Measurements from ENCODE around the gene AFF1. TPM values are rescaled to one million over a fixed set of nuclear protein-coding genes. Genes with fewer than 3 reads are reported as not detected.

Gene AFF1
- polyA plus RNA-seq, 1 donor (not counting 4 experiments of a cell fraction or from before 2014, with no cell fraction given) = 14.4 TPM

GRCh38 chr4:86944964-86945781, 10.4 kb downstream of the AFF1 start:
- TF ChIP-seq EZH2 (IDR thresholded peaks at IDR 0.05; ENCODE audit: low read length) (no peak), CTCF (optimal IDR thresholded peaks at IDR 0.05 in 1 of 3, IDR thresholded peaks at IDR 0.05 in 1 of 3, conservative IDR thresholded peaks at IDR 0.05 in 1 of 3; ENCODE audit: extremely low read depth in 1 of 3, insufficient read depth in 2 of 3, low read length in 3 of 3) (no peak)
- FAIRE-seq (no peak), DNase-seq (ENCODE audit: low read depth, low spot score) (no peak)
- no peak overlapping the region for H3K4me3 ChIP-seq (ENCODE audit: control insufficient read depth in 2 of 3, extremely low read depth in 1 of 3, insufficient read depth in 2 of 3, low read depth in 1 of 3, low read length in 3 of 3)
- H3K4me1 ChIP-seq (ENCODE audit: control insufficient read depth, extremely low read depth, insufficient read depth, low read length) = peaks cover 11% of the 10 kb centered on the region
- H3K36me3 ChIP-seq (ENCODE audit: control insufficient read depth in 2 of 2, extremely low read depth in 1 of 2, insufficient read depth in 2 of 2, low read length in 2 of 2) = peaks cover 1 to 4% of the 10 kb centered on the region in 2 experiments
- no peaks in the 10 kb centered on the region for H3K9me1 ChIP-seq (ENCODE audit: control insufficient read depth, extremely low read depth, insufficient read depth, low read length)
- H3K9me3 ChIP-seq (ENCODE audit: control insufficient read depth, low read depth, low read length) = no peaks in the 10 kb centered on the region
- no peak overlapping the region for H2AFZ ChIP-seq (ENCODE audit: control insufficient read depth, low read length)
- dilution Hi-C loops (cut with MboI; ENCODE audit: extremely low pct_ligation_motif_present, low sequenced_read_pairs) = no loop called here
- H3K4me2 ChIP-seq (ENCODE audit: control insufficient read depth, extremely low read depth, insufficient read depth, low read depth, low read length) = no peak overlapping the region
- H3K79me2 ChIP-seq (ENCODE audit: control insufficient read depth, insufficient read depth, low read length) = peaks cover 64% of the 10 kb centered on the region
- no peak overlapping the region for H3K9ac ChIP-seq (ENCODE audit: control insufficient read depth, extremely low read depth, insufficient read depth, low read length)
- H3K27me3 ChIP-seq (ENCODE audit: control insufficient read depth, extremely low read depth, insufficient read depth, low read length) = no peaks in the 10 kb centered on the region
- no peaks in the 10 kb centered on the region for H4K20me1 ChIP-seq (ENCODE audit: control insufficient read depth, extremely low read depth, insufficient read depth, low read length)
- no peak overlapping the region for H3K27ac ChIP-seq (ENCODE audit: control insufficient read depth, insufficient read depth, low read length)

GRCh38 chr4:86946868-86947500, 12.2 kb downstream of the AFF1 start:
- Histone ChIP-seq H3K79me2 (ENCODE audit: control insufficient read depth, insufficient read depth, low read length) (peaks cover 51% of the 10 kb centered on the region), H3K4me3 (ENCODE audit: control insufficient read depth in 2 of 3, extremely low read depth in 1 of 3, insufficient read depth in 2 of 3, low read depth in 1 of 3, low read length in 3 of 3) (no peak overlapping the region), H3K9ac (ENCODE audit: control insufficient read depth, extremely low read depth, insufficient read depth, low read length) (no peak overlapping the region), H3K4me2 (ENCODE audit: control insufficient read depth, extremely low read depth, insufficient read depth, low read depth, low read length) (no peak overlapping the region), H3K9me3 (ENCODE audit: control insufficient read depth, low read depth, low read length) (no peaks in the 10 kb centered on the region), H3K27me3 (ENCODE audit: control insufficient read depth, extremely low read depth, insufficient read depth, low read length) (no peaks in the 10 kb centered on the region), H3K36me3 (ENCODE audit: control insufficient read depth in 2 of 2, extremely low read depth in 1 of 2, insufficient read depth in 2 of 2, low read length in 2 of 2) (peaks cover 1 to 14% of the 10 kb centered on the region in 2 experiments), H3K27ac (ENCODE audit: control insufficient read depth, insufficient read depth, low read length) (no peak overlapping the region), H3K9me1 (ENCODE audit: control insufficient read depth, extremely low read depth, insufficient read depth, low read length) (no peaks in the 10 kb centered on the region), H4K20me1 (ENCODE audit: control insufficient read depth, extremely low read depth, insufficient read depth, low read length) (no peaks in the 10 kb centered on the region), H3K4me1 (ENCODE audit: control insufficient read depth, extremely low read depth, insufficient read depth, low read length) (peaks cover 7% of the 10 kb centered on the region), H2AFZ (ENCODE audit: control insufficient read depth, low read length) (no peak overlapping the region)
- dilution Hi-C loops (cut with MboI; ENCODE audit: extremely low pct_ligation_motif_present, low sequenced_read_pairs) = no loop called here
- DNase-seq (ENCODE audit: low read depth, low spot score) (no peak), FAIRE-seq (no peak)
- TF ChIP-seq CTCF (optimal IDR thresholded peaks at IDR 0.05 in 1 of 3, IDR thresholded peaks at IDR 0.05 in 1 of 3, conservative IDR thresholded peaks at IDR 0.05 in 1 of 3; ENCODE audit: extremely low read depth in 1 of 3, insufficient read depth in 2 of 3, low read length in 3 of 3) = no peak

Data from keratinocyte (primary cell).